ENCODE data around the gene POGLUT2. TPM values are rescaled to one million over a fixed set of nuclear protein-coding genes. Genes with fewer than 3 reads are reported as not detected.

Gene POGLUT2
- 10 to 100 TPM in 2 of 4 donors, 1 to 10 TPM in 2; 3.5 to 40.3 (median 17.2) TPM for total RNA-seq

- intact Hi-C loops (cut with DNase I; ENCODE audit: low total_unique reads), result no loop called here
- peak within 1 kb of the TSS; percentile 76 to 93 for H3K4me3 ChIP-seq
- peak; percentile 89 to 90 for DNase-seq
Observed at GRCh38 chr13:102798581-102799425, at the start of gene POGLUT2, which contains the start of gene BIVM. Gene POGLUT2, minus strand, starts transcription at chr13:102798976. Its CDS starts 306 bp downstream, at chr13:102798670. Gene BIVM, plus strand, starts transcription at chr13:102799119. Its CDS starts 8,149 bp downstream, at chr13:102807268.

GRCh38 chr13:102847272-102848234 is 48.8 kb upstream of the POGLUT2 start:
- no peak for DNase-seq
- no peaks in the 10 kb centered on the region for H3K9me3 ChIP-seq
- intact Hi-C loops (cut with DNase I; ENCODE audit: low total_unique reads), result loop anchor here (10.0 kb wide), 1 partner anchor 253 kb away; the partner anchor contains the start of gene TPP2
- no peaks in the 10 kb centered on the region for H3K27me3 ChIP-seq
- no peaks in the 10 kb centered on the region for H3K36me3 ChIP-seq
- TF ChIP-seq CTCF (IDR thresholded peaks at IDR 0.05) (peak; percentile 60 to 74 (median 66)), POLR2A (IDR thresholded peaks at IDR 0.05) (no peak)
- H3K4me1 ChIP-seq, result no peaks in the 10 kb centered on the region
- peak overlapping the region; percentile 70 to 79 for H3K4me3 ChIP-seq
- H3K27ac ChIP-seq, result peak overlapping the region; percentile 14 to 95

More at GRCh38 chr13:102798581-102799425, at the start of gene POGLUT2, which contains the start of gene BIVM:
- no peaks in the 10 kb centered on the region for H3K4me1 ChIP-seq
- no peaks in the 10 kb centered on the region for H3K27me3 ChIP-seq
- H3K9me3 ChIP-seq, result no peaks in the 10 kb centered on the region
- peak; percentile 27 to 42 for TF ChIP-seq POLR2A (IDR thresholded peaks at IDR 0.05)
- no peak for TF ChIP-seq CTCF (IDR thresholded peaks at IDR 0.05)
- peak within 1 kb of the TSS; percentile 77 to 83 for H3K27ac ChIP-seq
- H3K36me3 ChIP-seq, result no peaks in the 10 kb centered on the region

- DNase-seq, result peak; percentile 19 to 21
- TF ChIP-seq CTCF (IDR thresholded peaks at IDR 0.05) (no peak), POLR2A (IDR thresholded peaks at IDR 0.05) (no peak)
- intact Hi-C loops (cut with DNase I; ENCODE audit: low total_unique reads), result loop anchor here (10.0 kb wide), 1 partner anchor 252 kb away; the partner anchor contains the start of gene TPP2
Observed at GRCh38 chr13:102846261-102847015, 47.7 kb upstream of the POGLUT2 start.

GRCh38 chr13:102845630-102846260 is 47.0 kb upstream of the POGLUT2 start, which contains the start of gene ERCC5:
Gene ERCC5, plus strand, starts transcription at chr13:102846032. Its CDS starts 235 bp downstream, at chr13:102846267.
- H3K4me3 ChIP-seq, result peak within 1 kb of the TSS; percentile 70 to 79
- H3K27ac ChIP-seq, result peak within 1 kb of the TSS; percentile 95 to 97
- no peaks in the 10 kb centered on the region for H3K9me3 ChIP-seq
- no peaks in the 10 kb centered on the region for H3K36me3 ChIP-seq
- DNase-seq, result peak; percentile 92 to 93
- no peaks in the 10 kb centered on the region for H3K27me3 ChIP-seq
- TF ChIP-seq POLR2A (IDR thresholded peaks at IDR 0.05) (peak; percentile 50 to 81), CTCF (IDR thresholded peaks at IDR 0.05) (peak in 2 of 4 experiments; percentile 6 to 32)
- intact Hi-C loops (cut with DNase I; ENCODE audit: low total_unique reads), result loop anchor here (10.0 kb wide), 1 partner anchor 251 kb away; the partner anchor contains the start of gene TPP2
- no peaks in the 10 kb centered on the region for H3K4me1 ChIP-seq

More at GRCh38 chr13:102846261-102847015, 47.7 kb upstream of the POGLUT2 start:
- H3K36me3 ChIP-seq, result no peaks in the 10 kb centered on the region
- peak overlapping the region; percentile 70 to 79 for H3K4me3 ChIP-seq
- peak overlapping the region; percentile 95 to 97 for H3K27ac ChIP-seq
- no peaks in the 10 kb centered on the region for H3K4me1 ChIP-seq
- no peaks in the 10 kb centered on the region for H3K27me3 ChIP-seq
- no peaks in the 10 kb centered on the region for H3K9me3 ChIP-seq
